Astrocyte (in vitro differentiated cells and primary cell): ENCODE data around the gene MACROH2A1. TPM values are rescaled to one million over a fixed set of nuclear protein-coding genes. Genes with fewer than 3 reads are reported as not detected.

ENCODE experiments used
- DNase-seq: peaks from one replicate; pipeline ENCODE4 v3.0.0-alpha.2; 2010; ENCODE audit warnings: low read depth
- FAIRE-seq: peaks from 2 replicates; lab custom pipeline; 2011; peaks lifted over from hg19 to GRCh38; lab: Jason Lieb, UNC
- H2AFZ ChIP-seq: 2 replicates; pipeline ENCODE4 v1.6.0; 2012; ENCODE audit warnings: low read depth, low read length, inconsistent platforms
- H3K27ac ChIP-seq: 2 replicates; pipeline ENCODE4 v1.5.1; 2011; ENCODE audit warnings: low read depth, low read length, inconsistent platforms
- H3K27me3 ChIP-seq: 2 replicates; pipeline ENCODE4 v1.6.0; 2011; ENCODE audit warnings: low read length, inconsistent platforms; ENCODE audit not compliant: insufficient read depth
- H3K36me3 ChIP-seq: 2 replicates; pipeline ENCODE4 v1.5.1; 2011; ENCODE audit warnings: low read length, inconsistent platforms; ENCODE audit not compliant: insufficient read depth
- H3K4me1 ChIP-seq: 2 replicates; pipeline ENCODE4 v1.5.1; 2011; ENCODE audit warnings: low read length, inconsistent platforms; ENCODE audit not compliant: insufficient read depth
- H3K4me2 ChIP-seq: 2 replicates; pipeline ENCODE4 v1.6.0; 2012; ENCODE audit warnings: low read length, inconsistent platforms
- H3K4me3 ChIP-seq: 2 replicates; pipeline ENCODE4 v1.5.1; 2011; ENCODE audit warnings: low read depth, mild to moderate bottlenecking, low read length, inconsistent platforms; ENCODE audit not compliant: insufficient read depth
- H3K79me2 ChIP-seq: 2 replicates; pipeline ENCODE4 v1.6.0; 2012; ENCODE audit warnings: mild to moderate bottlenecking, low read length, inconsistent platforms; ENCODE audit not compliant: insufficient read depth
- H3K9ac ChIP-seq: 2 replicates; pipeline ENCODE4 v1.6.0; 2012; ENCODE audit warnings: mild to moderate bottlenecking, low read length, inconsistent platforms
- H3K9me3 ChIP-seq: 2 replicates; pipeline ENCODE4 v1.5.1; 2012; ENCODE audit warnings: low read depth, mild to moderate bottlenecking, low read length, inconsistent platforms; ENCODE audit not compliant: insufficient read depth
- H4K20me1 ChIP-seq: 2 replicates; pipeline ENCODE4 v1.6.0; 2012; ENCODE audit warnings: low read length, inconsistent platforms; ENCODE audit not compliant: insufficient read depth
- H3K27ac Mint-ChIP-seq: one replicate; pipeline ENCODE4 v1.8.0; 2021; ENCODE audit warnings: mild to moderate bottlenecking, mixed read lengths; ENCODE audit not compliant: unreplicated experiment
- H3K27me3 Mint-ChIP-seq: one replicate; pipeline ENCODE4 v1.8.0; 2021; ENCODE audit warnings: low read depth, mixed read lengths; ENCODE audit not compliant: unreplicated experiment
- H3K36me3 Mint-ChIP-seq: one replicate; pipeline ENCODE4 v1.8.0; 2021; ENCODE audit warnings: low read depth, mixed read lengths; ENCODE audit not compliant: unreplicated experiment
- H3K4me1 Mint-ChIP-seq: one replicate; pipeline ENCODE4 v1.8.0; 2021; ENCODE audit warnings: low read depth, mixed read lengths; ENCODE audit not compliant: unreplicated experiment
- H3K4me3 Mint-ChIP-seq: one replicate; pipeline ENCODE4 v1.8.0; 2021; ENCODE audit warnings: mild to moderate bottlenecking, moderate library complexity, mixed read lengths; ENCODE audit not compliant: unreplicated experiment
- H3K9me3 Mint-ChIP-seq: one replicate; pipeline ENCODE4 v1.8.0; 2021; ENCODE audit warnings: mild to moderate bottlenecking, mixed read lengths; ENCODE audit not compliant: unreplicated experiment
- EZH2 ChIP-seq: IDR thresholded peaks from 2 replicates; pipeline ENCODE4 v1.6.1; 2012; ENCODE audit warnings: mild to moderate bottlenecking, low read length, inconsistent platforms; ENCODE audit not compliant: insufficient read depth
- total RNA-seq: library from RNA; stranded (reverse); gene quantifications from 2 replicates; pipeline ENCODE4 v1.2.1, GENCODE V29; 2021
- TF ChIP-seq, protein P1 (sequence below): IDR thresholded peaks from 2 replicates; pipeline ENCODE4 v1.5.1; 2011; ENCODE audit warnings: low read depth, mild to moderate bottlenecking, inconsistent platforms, low read length, moderate library complexity; ENCODE audit not compliant: insufficient read depth

MACROH2A1 gene
- total RNA-seq, 1 donor from 2014 or later, result 143 TPM

DNA sequence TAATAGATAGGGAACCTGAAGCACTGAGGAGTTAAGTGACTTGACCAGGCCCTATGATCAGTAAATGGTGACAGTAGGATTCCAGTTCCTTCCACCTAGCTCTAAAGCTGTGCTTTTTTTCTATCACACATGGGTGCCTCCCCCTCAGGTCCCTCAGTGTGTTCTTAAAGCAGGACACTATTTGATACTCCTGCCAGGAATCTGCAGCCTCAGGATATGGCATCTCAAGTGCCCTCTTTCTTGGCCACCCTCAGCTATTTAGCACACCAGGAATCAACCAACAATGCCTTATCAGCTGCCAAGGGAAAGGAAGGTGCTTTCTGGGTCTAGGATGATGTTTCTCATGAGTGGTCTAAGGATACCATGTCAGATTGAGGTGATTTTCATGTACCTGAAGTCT is 49.1 kb downstream of the MACROH2A1 start:
- H3K36me3 ChIP-seq, result peaks cover 33% of the 10 kb centered on the region

DNA sequence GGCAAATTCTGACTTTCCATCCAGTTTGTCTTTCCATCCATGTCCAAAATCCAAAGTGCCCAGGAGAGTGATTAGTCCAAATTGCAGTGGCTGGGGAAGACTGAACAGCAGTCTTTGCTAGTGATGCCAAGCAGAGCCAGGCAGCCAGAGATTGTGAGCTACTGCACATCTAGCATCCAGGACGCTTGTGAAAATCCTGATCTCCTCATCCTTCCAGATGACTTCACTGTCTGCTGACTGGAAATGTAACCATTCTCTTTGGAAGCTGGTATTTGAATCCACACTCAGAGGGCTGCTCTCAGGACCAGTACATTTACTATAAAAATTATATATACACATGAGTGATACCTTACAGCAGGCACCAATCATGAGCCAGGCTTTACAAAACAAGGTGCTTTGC is 49.6 kb downstream of the MACROH2A1 start:
- DNase-seq (no peak), FAIRE-seq (no peak)
- Histone ChIP-seq H3K9ac (no peak overlapping the region), H3K27ac (no peak overlapping the region), H3K4me2 (no peak overlapping the region), H3K9me3 (no peaks in the 10 kb centered on the region), H2AFZ (no peak overlapping the region), H4K20me1 (peaks cover 48% of the 10 kb centered on the region), H3K4me3 (no peak overlapping the region), H3K36me3 (peaks cover 33% of the 10 kb centered on the region), H3K27me3 (no peaks in the 10 kb centered on the region), H3K79me2 (peaks cover 5% of the 10 kb centered on the region), H3K4me1 (peaks cover 17% of the 10 kb centered on the region)
- no peak for TF ChIP-seq EZH2
- TF ChIP-seq, protein P1, sequence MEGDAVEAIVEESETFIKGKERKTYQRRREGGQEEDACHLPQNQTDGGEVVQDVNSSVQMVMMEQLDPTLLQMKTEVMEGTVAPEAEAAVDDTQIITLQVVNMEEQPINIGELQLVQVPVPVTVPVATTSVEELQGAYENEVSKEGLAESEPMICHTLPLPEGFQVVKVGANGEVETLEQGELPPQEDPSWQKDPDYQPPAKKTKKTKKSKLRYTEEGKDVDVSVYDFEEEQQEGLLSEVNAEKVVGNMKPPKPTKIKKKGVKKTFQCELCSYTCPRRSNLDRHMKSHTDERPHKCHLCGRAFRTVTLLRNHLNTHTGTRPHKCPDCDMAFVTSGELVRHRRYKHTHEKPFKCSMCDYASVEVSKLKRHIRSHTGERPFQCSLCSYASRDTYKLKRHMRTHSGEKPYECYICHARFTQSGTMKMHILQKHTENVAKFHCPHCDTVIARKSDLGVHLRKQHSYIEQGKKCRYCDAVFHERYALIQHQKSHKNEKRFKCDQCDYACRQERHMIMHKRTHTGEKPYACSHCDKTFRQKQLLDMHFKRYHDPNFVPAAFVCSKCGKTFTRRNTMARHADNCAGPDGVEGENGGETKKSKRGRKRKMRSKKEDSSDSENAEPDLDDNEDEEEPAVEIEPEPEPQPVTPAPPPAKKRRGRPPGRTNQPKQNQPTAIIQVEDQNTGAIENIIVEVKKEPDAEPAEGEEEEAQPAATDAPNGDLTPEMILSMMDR, result no peak
- Mint-ChIP-seq H3K36me3 (peaks cover 12% of the 10 kb centered on the region), H3K4me1 (peaks cover 11% of the 10 kb centered on the region), H3K4me3 (no peak overlapping the region), H3K27ac (no peak overlapping the region), H3K9me3 (peaks cover 2% of the 10 kb centered on the region), H3K27me3 (no peaks in the 10 kb centered on the region)

More for the DNA sequence above, 49.1 kb downstream of the MACROH2A1 start:
- TF ChIP-seq EZH2, result no peak
- TF ChIP-seq, protein P1, result no peak
- Histone ChIP-seq H3K9me3 (no peaks in the 10 kb centered on the region), H3K4me3 (no peak overlapping the region), H2AFZ (no peak overlapping the region), H3K27ac (no peak overlapping the region), H4K20me1 (peaks cover 48% of the 10 kb centered on the region), H3K79me2 (peaks cover 5% of the 10 kb centered on the region), H3K4me1 (peaks cover 17% of the 10 kb centered on the region), H3K9ac (no peak overlapping the region), H3K27me3 (no peaks in the 10 kb centered on the region), H3K4me2 (no peak overlapping the region)
- peaks cover 9% of the 10 kb centered on the region for H3K4me1 Mint-ChIP-seq
- no peak for DNase-seq
- no peak overlapping the region for H3K4me3 Mint-ChIP-seq
- H3K27ac Mint-ChIP-seq, result no peak overlapping the region
- FAIRE-seq, result no peak
- H3K36me3 Mint-ChIP-seq, result peaks cover 13% of the 10 kb centered on the region
- H3K27me3 Mint-ChIP-seq, result no peaks in the 10 kb centered on the region
- peaks cover 2% of the 10 kb centered on the region for H3K9me3 Mint-ChIP-seq

DNA sequence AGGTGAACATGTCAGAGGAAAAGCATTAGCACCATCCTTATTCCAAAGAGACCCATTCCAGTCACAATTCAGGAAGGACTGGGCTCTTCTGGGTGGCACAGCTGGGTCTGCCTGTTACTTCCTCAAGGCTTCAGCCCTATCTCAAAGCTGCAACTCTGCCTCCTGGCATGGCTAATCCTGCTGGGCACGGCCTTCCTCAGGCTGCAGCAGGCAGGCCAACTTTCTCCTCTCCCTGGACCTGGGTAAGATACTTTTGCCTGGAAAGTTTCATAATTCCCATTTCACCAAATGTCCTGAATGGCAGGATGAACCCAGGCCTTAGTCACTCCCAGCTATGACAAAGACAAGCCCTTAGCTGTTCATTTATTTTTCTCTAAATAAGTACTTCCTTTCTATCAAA is 50.1 kb downstream of the MACROH2A1 start:
- H3K36me3 Mint-ChIP-seq, result peaks cover 11% of the 10 kb centered on the region
- DNase-seq (no peak), FAIRE-seq (no peak)
- no peak overlapping the region for H3K4me2 ChIP-seq
- no peak overlapping the region for H3K4me3 ChIP-seq
- H4K20me1 ChIP-seq, result peaks cover 50% of the 10 kb centered on the region
- H3K9me3 Mint-ChIP-seq, result peaks cover 2% of the 10 kb centered on the region
- H3K4me1 ChIP-seq, result peaks cover 16% of the 10 kb centered on the region
- no peaks in the 10 kb centered on the region for H3K27me3 ChIP-seq
- no peak overlapping the region for H3K4me3 Mint-ChIP-seq
- TF ChIP-seq, protein P1, result no peak
- TF ChIP-seq EZH2, result no peak
- no peak overlapping the region for H2AFZ ChIP-seq
- no peak overlapping the region for H3K9ac ChIP-seq
- no peaks in the 10 kb centered on the region for H3K9me3 ChIP-seq
- H3K4me1 Mint-ChIP-seq, result peaks cover 11% of the 10 kb centered on the region
- peaks cover 36% of the 10 kb centered on the region for H3K36me3 ChIP-seq
- H3K27ac Mint-ChIP-seq, result no peak overlapping the region
- H3K27ac ChIP-seq, result no peak overlapping the region
- H3K27me3 Mint-ChIP-seq, result no peaks in the 10 kb centered on the region
- peaks cover 5% of the 10 kb centered on the region for H3K79me2 ChIP-seq
